Retina (tissue), 1 donor: ENCODE measurements around the gene VPS37D.
A peak's percentile ranks its signal among the peaks of the same experiment; 100 is the strongest.
"Not testable (repeated sequence)": the region's sequence is repeated elsewhere in the genome, so short reads cannot be mapped to it uniquely, and the experiment has no call there.

ENCODE experiments used
- DNase-seq: peaks from one replicate; pipeline ENCODE4 v3.0.0-alpha.2; 2016

Gene VPS37D, protein sequence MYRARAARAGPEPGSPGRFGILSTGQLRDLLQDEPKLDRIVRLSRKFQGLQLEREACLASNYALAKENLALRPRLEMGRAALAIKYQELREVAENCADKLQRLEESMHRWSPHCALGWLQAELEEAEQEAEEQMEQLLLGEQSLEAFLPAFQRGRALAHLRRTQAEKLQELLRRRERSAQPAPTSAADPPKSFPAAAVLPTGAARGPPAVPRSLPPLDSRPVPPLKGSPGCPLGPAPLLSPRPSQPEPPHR

DNA sequence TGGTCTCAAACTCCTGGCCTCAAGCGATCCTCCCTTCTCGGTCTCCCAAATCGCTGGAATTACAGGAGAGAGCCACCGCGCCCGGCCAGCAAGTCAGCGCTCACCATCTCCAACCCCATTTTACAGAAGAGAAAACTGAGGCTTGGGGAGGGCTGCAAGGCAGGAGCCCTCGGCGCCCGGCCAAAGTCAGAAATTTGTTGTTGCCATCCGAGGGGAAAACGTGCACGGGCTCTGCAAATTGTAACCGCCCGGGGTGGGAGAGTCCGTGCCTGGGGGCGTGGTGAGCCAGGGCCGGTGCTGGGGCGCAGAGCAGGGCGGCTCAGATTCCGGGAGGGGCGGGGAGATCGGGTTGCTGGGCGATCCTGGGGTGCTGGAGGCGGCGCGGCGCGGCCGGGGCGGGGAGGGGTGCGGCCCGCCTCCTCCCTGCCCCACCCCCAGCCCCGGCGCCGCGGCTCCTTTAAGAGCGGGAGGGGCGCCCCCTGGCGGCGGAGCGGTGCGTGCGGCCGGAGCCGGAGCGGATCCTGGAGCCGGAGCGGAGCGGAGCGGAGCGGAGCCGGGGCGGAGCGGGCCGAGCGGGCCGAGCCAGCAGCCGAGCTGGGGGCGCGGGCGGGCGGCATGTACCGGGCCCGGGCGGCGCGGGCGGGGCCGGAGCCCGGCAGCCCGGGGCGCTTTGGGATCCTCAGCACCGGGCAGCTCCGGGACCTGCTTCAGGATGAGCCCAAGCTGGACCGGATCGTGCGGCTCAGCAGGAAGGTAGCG, at the start of gene VPS37D:
Gene VPS37D, plus strand, starts transcription at position 488 of the 759 bp plus-strand sequence. Its CDS starts 128 bp downstream, at position 616.
- peak; percentile 86 for DNase-seq

DNA sequence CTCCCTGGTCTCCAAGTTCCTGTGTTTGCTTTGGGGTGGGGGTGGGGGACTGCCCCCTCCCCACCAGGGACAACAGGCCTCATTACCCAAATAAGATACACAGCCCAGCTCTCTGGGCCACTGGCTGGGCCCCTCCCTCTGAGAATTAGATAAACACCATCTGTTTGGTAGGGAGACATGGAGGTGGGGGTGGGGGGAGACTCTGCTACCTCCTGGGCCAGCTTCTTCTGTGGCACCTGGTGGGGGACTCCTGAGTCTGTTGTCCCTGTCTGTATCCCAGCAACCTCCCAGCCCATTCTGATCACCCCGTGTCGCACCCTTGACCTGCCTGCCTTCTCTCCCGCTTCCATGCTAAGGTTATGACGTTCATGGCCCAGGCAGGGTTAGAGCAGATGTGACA, 49.1 kb upstream of the VPS37D start:
- DNase-seq, result no peak

DNA sequence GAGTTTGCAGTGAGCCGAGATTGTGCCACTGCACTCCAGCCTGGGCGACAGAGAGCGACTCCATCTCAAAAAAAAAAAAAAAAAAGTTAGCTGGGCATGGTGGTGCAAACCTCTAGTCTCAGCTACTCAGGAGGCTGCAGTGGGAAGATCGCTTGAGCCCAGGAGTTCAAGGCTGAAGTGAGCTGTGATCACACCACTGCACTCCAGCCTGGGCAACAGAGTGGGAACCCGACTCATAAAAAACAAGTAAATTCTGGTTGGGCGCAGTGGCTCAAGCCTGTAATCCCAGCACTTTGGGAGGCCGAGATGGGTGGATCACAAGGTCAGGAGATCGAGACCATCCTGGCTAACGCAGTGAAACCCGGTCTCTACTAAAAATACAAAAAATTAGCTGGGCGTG, 48.2 kb upstream of the VPS37D start:
- not testable (repeated sequence) for DNase-seq

DNA sequence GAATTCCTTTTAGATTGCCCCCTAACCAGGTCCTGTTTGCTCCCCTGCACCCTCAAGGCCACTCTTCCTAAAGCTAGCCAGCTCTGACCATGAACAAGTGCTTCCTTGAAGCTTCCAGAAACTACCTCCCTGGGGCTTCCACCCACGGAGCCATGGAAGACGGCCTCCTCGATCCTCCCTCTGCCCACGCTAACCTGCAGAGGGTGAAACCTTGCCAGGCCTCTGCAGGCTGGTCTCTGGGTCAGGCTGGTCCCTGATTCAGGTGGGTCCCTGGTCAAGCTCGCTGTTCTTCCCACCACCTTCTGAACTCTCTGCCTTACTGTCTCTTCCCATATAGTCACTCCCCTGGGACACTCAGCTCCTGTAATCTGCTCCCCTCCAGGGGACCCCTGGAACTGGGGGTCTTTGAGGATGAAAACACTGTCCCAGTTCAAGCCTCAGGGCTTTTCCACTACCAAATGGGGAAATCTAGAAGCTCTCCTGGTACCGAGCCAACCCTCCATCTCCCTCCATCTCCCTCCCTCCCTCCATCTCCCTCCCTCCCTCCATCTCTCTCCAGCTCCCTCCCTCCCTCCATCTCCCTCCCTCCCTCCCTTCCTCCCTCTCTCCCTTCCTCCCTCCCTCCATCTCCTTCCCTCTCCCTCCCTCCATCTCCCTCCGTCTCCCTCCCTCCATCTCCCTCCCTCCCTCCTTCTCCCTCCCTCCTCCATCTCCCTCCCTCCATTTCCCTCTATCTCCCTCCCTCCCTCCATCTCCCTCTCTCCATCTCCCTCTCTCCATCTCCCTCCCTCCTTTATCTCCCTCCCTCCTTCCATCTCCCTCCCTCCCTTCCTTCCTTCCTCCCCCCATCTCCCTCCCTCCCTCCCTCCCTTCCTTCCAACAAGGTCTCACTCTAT, 46.2 kb upstream of the VPS37D start:
- DNase-seq, result no peak

DNA sequence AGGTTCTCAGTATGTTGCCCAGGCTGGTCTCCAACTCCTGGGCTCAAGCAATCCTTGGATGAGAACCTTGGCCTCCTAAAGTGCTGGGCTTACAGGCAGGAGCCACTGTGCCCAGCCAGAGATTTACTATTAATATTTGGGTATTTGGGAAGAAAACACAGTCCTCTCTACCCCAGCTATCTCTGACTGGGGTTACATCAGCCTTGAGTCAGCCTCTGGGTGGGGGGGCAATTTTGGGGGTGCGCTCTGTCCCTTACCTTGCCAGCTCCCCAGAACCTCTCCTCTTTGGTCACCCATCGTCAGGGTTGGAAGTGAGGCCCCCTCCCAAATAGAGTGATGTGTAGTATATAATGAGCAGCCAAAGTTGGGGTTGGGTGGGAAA, 45.1 kb upstream of the VPS37D start:
- no peak for DNase-seq

DNA sequence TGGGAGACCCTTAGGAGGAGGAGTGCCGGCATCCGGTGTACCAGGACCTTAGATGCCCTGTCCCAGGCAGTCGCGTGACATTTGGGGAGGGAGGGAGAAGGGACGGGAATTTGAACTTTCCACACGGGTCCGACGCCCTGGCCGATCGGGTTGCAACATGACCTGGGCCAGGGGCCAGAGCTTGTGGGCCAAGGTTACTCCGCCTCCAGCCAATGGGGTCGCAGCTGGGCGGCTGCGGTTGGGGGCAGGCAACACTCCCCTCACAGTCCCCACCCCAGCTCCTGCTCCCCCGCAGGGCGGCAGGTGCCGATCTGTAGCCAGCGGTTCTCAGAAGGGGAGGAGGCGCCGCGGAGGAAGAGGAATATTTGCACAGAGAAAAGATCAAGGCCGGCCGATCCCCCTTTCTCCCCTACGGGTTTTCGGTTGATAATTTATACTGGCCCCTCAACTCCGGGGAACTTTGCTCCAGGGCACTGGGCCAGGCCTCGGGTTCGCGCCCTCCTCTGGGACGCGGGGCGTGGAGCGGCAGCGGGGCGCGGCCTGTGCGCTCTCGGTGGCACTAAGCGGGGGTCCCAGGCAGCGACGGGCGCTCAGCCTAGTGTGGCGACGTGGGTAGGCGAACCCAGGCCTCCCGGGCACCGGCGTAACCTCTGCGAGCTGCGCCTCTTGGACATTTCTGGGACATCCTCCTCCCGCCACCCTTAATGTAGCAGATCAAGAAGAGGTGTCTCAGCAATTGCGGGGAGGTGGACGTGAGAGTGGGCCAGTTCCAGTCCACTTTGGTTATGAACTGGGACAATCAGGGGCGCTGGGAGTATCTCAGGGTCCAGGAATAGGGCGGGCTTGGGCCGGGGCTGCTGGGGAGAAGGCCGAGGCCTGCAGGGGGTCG, 44.5 kb upstream of the VPS37D start:
- peak; percentile 51 for DNase-seq

DNA sequence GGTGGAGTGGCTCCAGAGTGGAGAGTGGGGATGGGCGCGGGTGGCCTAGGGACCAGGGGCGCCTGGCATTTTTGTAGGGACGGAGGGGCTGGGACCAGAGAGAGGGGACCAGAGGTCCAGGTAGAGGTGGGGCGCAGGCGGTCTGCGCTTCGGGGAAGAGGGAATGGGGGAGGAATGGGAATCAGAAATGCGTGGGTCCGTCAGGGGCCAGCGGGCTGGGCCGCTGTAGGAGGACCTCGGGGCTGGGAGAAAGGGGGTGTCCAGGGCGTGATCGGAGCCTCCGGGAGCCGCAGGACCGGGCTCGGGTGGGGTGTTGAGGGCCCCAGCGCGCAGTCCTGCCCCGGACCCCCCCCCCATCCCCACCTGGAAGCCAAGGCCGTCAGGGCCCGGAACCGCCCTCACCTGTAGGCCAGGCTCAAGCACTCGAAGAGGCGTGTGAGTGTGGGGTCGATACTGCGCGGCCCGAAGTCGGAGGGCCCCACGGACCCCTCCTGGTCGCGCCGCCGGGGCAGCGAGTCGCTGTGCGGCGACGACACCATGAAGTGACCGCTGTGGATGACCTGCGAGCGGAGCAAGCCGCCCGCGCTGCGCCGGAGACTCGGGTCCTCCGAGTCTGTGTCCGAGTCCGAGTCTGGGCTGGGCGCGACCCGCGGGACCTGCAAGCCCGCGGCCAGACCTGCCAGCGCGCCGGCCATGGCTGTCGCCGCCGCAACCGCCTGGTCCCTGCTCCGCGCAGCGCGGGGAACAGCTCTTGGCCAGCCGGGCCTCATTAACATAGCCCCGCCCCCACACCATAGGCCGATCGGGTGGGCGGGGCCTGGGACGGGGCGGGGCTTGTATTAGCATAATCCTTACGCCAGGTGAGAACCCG, 43.6 kb upstream of the VPS37D start, which contains the start of gene MLXIPL:
Gene MLXIPL, minus strand, starts transcription at position 725 of the 871 bp plus-strand sequence. Its CDS starts 30 bp downstream, at position 695.
- peak; percentile 86 for DNase-seq

DNA sequence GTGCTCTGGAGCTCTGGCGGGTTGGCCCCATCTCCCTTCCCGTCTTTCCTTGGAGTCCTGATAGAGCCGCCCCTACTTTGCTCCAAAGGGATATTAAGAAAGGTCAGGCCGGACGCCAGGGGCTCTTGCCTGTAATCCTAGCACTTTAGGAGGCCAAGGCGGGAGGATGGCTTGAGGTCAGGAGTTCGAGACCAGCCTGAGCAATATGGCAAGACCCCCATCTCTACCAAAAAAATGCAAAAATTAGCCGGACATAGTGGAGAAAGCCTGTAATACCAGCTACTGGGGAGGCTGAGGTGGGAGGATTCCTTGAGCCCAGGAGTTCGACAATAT, 43.0 kb upstream of the VPS37D start:
- no peak for DNase-seq

DNA sequence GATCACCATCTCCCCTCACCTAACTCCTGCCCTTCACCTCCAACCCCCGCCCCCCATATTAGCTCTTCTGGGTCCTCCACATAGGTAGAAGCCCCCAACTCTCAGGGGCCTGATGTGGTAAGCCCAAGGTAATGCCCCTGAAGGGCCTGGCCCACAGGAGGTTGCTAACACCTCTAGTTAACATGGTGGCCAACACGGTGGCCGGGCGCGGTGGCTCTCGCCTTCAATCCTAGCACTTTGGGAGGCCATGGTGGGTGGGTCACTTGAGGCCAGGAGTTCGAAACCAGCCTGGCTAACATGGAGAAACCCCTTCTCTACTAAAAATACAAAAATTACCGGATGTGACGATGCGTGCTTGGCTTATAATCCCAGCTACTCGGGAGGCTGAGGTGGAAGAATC, 42.4 kb upstream of the VPS37D start:
- DNase-seq, result no peak

DNA sequence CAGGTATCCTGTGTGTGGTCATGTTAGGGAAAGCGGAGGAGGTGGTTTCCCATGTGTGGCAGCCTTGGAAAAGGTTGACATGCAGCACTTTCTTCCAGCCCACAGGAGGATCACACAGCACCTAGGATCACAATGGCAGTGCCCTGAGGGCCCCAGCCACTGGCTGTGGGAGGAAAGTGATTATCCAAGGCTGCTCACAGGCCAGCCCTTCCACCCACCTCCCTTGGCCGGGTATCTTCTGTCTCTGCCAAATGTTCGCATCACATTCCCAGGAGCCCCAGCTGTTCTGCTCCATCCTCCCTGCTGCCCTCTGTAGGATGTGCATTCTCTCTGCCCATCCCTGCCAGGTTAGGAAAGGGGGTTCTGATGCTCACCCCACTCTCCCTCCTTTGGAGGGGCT, 40.8 kb upstream of the VPS37D start:
- no peak for DNase-seq

DNA sequence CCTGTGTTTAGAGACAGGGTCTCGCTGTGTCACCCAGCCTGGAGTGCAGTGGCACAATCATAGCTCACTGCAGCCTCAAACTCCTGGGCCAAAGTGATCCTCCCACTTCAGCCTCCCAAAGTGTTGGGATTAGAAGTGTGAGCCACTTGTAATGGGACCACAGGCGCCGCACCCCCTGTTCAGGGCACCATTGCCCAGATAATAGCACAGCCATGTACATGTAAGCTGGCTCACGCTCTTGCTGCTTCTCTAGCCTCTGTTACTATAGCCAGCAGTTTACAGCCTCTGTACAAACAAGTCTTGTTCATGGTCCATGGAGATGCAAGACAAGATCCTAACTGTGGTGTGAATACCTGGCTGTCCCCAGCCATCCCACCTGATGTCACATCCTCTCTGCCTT, 39.1 kb upstream of the VPS37D start:
- DNase-seq, result no peak

DNA sequence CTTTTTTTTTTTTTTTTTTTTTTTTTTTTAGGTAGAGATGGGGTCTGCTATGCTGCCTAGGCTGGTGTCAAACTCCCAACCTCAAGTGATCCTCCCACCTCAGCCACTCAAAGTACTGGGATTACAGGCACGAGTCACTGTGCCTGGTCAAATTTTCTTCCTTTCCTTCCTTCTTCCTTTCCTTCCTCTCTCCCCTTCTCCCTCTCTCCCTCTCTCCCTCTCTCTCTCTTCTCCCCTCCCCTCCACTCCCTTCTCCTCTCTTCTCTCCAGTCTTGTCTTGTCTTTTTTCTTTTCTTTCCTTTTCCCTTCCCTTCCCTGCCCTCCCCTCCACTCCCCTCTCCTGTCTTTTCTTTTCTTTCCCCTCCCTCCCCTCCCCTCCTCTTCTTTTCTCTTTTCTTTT, 36.1 kb upstream of the VPS37D start:
- DNase-seq, result no peak

DNA sequence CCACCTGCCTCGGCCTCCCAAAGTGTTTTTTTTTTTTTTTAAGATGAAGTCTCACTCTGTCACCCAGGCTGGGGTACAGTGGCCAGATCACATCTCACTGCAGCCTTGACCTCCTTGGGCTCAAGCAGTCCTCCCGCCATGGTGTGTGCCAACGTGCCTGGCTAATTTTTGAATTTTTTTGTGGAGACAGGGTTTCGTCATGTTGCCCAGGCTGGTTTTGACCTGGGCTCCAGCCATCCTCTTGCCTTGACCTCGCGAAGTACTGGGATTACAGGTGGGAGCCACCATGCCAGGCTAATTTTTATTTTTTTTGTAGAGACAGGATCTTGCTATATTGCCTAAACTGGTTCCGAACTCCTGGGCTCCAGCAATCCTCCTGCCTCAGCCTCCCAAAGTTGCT, 34.3 kb upstream of the VPS37D start:
- no peak for DNase-seq

DNA sequence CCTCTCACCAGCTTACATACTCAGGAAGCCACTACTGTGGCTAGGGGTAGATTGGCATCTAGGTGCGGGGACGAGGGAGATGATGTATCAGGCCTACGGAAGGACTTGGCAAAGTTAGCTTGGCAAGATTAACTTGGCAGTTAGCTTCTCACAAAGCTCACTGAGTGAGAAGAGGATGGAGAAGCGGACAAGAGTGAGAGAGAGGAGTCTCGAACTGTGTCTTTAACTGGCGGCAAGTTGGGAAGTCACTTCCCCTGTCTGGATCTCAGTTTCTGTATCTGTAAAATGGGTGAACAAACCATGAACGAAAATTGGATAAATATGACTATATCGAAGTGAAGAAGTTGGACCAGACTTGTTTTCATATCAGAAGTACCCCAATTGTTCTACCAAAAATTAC, 33.8 kb upstream of the VPS37D start:
- DNase-seq, result no peak

DNA sequence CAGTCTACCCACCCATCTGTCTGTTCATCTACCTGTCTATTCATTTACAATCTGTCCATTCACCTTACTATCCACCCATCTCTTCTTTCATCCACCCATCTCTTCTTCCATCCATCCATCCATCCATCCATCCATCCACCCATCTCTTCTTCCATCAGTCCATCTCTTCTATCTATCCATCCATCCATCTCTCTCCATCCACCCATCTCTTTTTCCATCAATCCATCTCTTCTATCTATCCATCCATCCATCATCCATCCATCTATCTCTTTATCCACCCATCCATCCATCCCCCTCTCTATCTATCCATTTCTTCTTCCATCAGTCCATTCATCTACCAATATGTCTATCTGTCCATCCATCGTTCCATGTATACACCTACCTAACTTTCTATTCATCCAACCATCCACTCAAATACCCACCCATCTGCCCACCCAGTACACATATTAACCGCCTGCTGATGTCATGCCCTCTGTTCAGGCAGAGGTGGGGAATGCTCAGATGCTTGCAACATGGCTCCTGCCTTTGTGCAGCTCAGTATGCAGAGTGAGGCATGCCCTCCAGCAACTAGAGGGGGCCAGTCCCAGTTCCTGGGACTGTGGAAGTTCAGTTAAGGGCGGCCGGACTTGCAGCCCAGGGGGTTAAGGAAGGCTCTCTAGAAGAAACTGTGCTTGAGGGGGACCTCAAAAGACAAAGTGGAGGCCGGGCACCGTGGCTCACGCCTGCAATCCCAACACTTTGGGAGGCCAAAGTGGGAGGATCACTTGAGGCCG, 32.0 kb upstream of the VPS37D start:
- no peak for DNase-seq

DNA sequence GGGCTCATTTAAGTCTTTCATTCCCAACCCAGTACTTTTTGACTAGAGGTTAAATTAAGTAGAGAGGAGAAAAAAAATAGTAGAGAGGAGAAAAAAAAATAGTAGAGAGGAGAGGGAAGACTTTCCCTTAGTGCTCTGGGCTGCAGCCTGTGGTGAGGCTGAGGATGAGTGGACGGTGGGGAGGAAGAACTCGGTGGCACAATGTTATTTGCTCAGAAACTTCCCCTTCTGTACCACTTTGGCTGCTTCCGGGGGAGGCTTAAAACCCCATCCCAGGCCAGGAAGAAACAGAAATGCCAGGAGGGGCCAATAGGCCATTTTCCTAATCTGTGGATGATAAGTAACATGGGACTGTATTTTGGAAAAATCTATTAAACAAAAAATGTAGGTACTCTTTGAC, 28.7 kb upstream of the VPS37D start:
- no peak for DNase-seq

DNA sequence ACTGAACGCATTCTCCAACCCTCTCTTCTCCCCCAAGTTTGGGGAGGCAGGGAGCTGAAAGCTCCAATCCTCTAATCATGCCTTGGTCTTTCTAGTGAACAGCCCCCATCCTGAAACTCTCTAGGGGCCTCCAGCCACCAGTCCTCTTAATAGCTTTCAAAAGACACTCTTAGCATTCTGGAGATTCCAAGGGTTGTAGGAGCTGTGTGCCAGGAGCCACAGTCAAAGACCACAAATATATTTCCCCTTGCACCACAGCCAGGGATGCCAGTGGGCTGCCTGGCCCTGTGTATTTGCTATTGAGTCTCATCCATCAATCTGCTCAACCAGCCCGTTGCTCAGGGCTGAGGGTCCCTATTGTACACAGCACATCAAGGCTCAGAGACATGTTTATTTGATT, 24.8 kb upstream of the VPS37D start:
- no peak for DNase-seq

DNA sequence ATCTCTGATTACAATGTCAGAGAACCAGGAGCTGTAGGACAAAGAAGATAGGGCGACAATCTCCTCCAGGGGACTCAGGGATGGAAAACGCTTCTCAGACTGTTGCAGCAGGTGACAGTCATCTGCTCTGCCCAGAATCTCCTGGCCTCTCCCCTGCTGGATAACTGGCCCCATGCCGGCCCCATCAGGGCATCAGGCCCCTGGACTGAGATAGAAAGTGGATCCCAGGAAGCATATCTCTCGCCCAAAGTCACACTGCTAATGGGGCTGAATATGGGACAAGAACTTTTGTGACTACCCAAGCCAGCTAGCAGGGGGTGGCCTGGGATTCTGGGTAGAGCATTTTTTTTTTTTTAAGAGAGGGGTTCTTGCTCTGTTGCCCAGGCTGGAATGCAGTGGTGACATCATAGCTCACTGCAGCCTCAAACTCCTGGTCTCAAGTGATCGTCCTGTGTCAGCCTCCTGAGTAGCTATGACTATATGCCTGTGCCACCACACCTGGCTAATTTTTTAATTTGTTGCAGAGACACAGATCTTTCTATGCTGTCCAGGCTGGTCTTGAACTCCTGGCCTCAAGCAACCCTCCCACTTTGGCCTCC, 22.8 kb upstream of the VPS37D start:
- DNase-seq, result no peak

DNA sequence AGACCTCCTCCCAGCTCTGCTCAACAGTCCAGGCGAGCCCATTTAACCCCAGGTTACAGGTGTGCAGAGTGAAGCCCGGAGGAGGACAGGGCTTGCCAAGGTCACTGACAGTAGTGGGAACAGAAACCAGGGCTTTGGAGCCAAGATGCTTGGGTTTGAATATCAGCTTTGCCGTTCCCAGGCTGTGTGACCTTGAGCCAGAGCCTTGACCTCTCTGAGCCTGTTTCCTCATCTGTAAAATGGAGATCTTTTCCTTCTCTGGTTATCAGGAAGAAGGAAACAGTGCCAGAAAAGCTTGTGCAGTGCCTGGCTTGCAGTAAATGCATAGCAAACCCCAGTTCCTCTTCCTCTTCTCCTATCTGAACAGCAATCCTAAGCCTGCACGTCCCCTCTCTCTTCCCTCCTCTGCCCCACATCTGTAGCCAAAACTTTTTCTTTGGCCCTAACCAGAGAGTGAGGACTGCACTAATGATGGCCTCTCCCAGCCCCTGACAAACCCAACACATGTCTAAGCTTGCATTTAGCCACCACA, 21.9 kb upstream of the VPS37D start:
- no peak for DNase-seq
